GM23248 (cell line): ENCODE results near the gene SLC15A5. TPM values are rescaled to one million over a fixed set of nuclear protein-coding genes. Genes with fewer than 3 reads are reported as not detected.

Experiments
- DNase-seq: peaks from one replicate; pipeline ENCODE4 v3.0.0-alpha.2; 2015
- H2AFZ ChIP-seq: fragments of 200-600 bp; sonication (generic); 2 replicates; pipeline ENCODE4 v1.6.1; 2016; ENCODE audit warnings: antibody characterized with exemption
- H3F3A ChIP-seq: fragments of 200-600 bp; sonication (generic); 2 replicates; pipeline ENCODE4 v1.6.1; 2016; ENCODE audit warnings: mild to moderate bottlenecking, antibody characterized with exemption, mixed run types; ENCODE audit not compliant: insufficient read depth
- H3K27ac ChIP-seq: fragments of 200-600 bp; sonication (generic); 2 replicates; pipeline ENCODE4 v1.5.1; 2016; ENCODE audit warnings: mild to moderate bottlenecking
- H3K27me3 ChIP-seq: fragments of 200-600 bp; sonication (generic); replicated peaks from 2 replicates; pipeline ENCODE4 v1.6.1; 2016; ENCODE audit warnings: mild to moderate bottlenecking; ENCODE audit not compliant: insufficient read depth
- H3K36me3 ChIP-seq: fragments of 200-600 bp; sonication (generic); 2 replicates; pipeline ENCODE4 v1.6.1; 2016; ENCODE audit warnings: low read depth, mild to moderate bottlenecking
- H3K4me1 ChIP-seq: fragments of 200-600 bp; sonication (generic); 2 replicates; pipeline ENCODE4 v1.6.1; 2016; ENCODE audit warnings: mild to moderate bottlenecking; ENCODE audit not compliant: insufficient read depth
- H3K4me2 ChIP-seq: fragments of 200-600 bp; sonication (generic); one replicate; pipeline ENCODE4 v1.6.1; 2016; ENCODE audit warnings: mild to moderate bottlenecking; ENCODE audit not compliant: unreplicated experiment
- H3K4me3 ChIP-seq: fragments of 200-600 bp; sonication (generic); 2 replicates; pipeline ENCODE4 v1.5.1; 2016; ENCODE audit warnings: mild to moderate bottlenecking
- H3K79me2 ChIP-seq: fragments of 200-600 bp; sonication (generic); 2 replicates; pipeline ENCODE4 v1.6.1; 2016; ENCODE audit warnings: mild to moderate bottlenecking; ENCODE audit not compliant: insufficient read depth
- H3K9ac ChIP-seq: fragments of 200-600 bp; sonication (generic); 2 replicates; pipeline ENCODE4 v1.6.1; 2016; ENCODE audit warnings: mild to moderate bottlenecking
- H3K9me2 ChIP-seq: fragments of 200-600 bp; sonication (generic); 2 replicates; pipeline ENCODE4 v1.6.1; 2016; ENCODE audit warnings: mixed run types, mild to moderate bottlenecking, moderate library complexity; ENCODE audit not compliant: insufficient read depth
- H3K9me3 ChIP-seq: fragments of 200-600 bp; sonication (generic); one replicate; pipeline ENCODE4 v1.6.1; 2017; ENCODE audit warnings: low read depth
- H4K20me1 ChIP-seq: fragments of 200-600 bp; sonication (generic); 2 replicates; pipeline ENCODE4 v1.6.0; 2016; ENCODE audit not compliant: insufficient read depth
- EZH2 ChIP-seq: fragments of 200-600 bp; sonication (generic); IDR thresholded peaks from 2 replicates; pipeline ENCODE4 v1.6.1; 2018; ENCODE audit warnings: antibody characterized with exemption, mild to moderate bottlenecking; ENCODE audit not compliant: insufficient read depth, poor library complexity, severe bottlenecking
- EZH2phosphoT487 ChIP-seq: fragments of 200-600 bp; sonication (generic); IDR thresholded peaks from 2 replicates; pipeline ENCODE4 v1.6.1; 2018; ENCODE audit warnings: antibody characterized with exemption, moderate library complexity, mild to moderate bottlenecking, low read depth; ENCODE audit not compliant: insufficient read depth
- WGBS, 2 experiments: methylation state at CpG; one replicate each; pipeline ENCODE4 v1.1.6; 2015 to 2017; ENCODE audit warnings: low lambda C conversion rate in 2 of 2, low coverage in 1 of 2; ENCODE audit errors: missing lambda C conversion rate in 2 of 2; 5-methylcytosine and 5-hydroxymethylcytosine counted together
- in situ Hi-C: fragments of 300-500 bp; cut with MboI; formaldehyde crosslinking; loops from 2 replicates; pipeline ENCODE4 v1.15.0; 2020
- polyA plus RNA-seq: library from polyadenylated mRNA; unstranded; fragments of >200 nt; fragmentation: Nextera tagmentation; extraction: Ambion mirVana; gene quantifications from 2 replicates; pipeline ENCODE4 v1.2.1, GENCODE V29; 2016
- total RNA-seq: library from RNA; depleted of rRNA; stranded (reverse); fragments of >200 nt; shearing (Covaris generic); gene quantifications from 2 replicates; pipeline ENCODE4 v1.2.3, GENCODE V29; 2014; rRNA removed

Gene SLC15A5
- total RNA-seq (not detected in 2 replicates), polyA plus RNA-seq (not detected in 2 replicates)

- no peaks in the 10 kb centered on the region for H3K27me3 ChIP-seq
- H3K4me3 ChIP-seq = no peak within 1 kb of the TSS
- TF ChIP-seq EZH2phosphoT487 (no peak), EZH2 (no peak)
- no peaks in the 10 kb centered on the region for H4K20me1 ChIP-seq
- DNase-seq = no peak
- in situ Hi-C loops = no loop called here
- H3F3A ChIP-seq = peaks cover 8% of the 10 kb centered on the region; the same call in 1 of the 2 replicates
- H3K9ac ChIP-seq = no peak within 1 kb of the TSS
- no peaks in the 10 kb centered on the region for H3K79me2 ChIP-seq
- peak within 1 kb of the TSS; percentile 17; the same call in 1 of the 2 replicates for H2AFZ ChIP-seq
- H3K27ac ChIP-seq = no peak within 1 kb of the TSS
- H3K4me1 ChIP-seq = peaks cover 22% of the 10 kb centered on the region
- 64 to 67% methylated on average over 5 of the region's 5 CpGs for WGBS, 2 experiments
- H3K9me2 ChIP-seq = no peaks in the 10 kb centered on the region
- H3K4me2 ChIP-seq = no peak within 1 kb of the TSS
- no peaks in the 10 kb centered on the region for H3K36me3 ChIP-seq
- H3K9me3 ChIP-seq = no peaks in the 10 kb centered on the region
Measured at GRCh38 chr12:16277585-16277984, at the start of gene SLC15A5. TSS of gene SLC15A5 (minus strand) at chr12:16277685. CDS start at chr12:16277685, 0 bp downstream.

- no peaks in the 10 kb centered on the region for H3K27me3 ChIP-seq
- H3K27ac ChIP-seq = no peak overlapping the region
- H3F3A ChIP-seq = no peaks in the 10 kb centered on the region
- H3K9me3 ChIP-seq = no peaks in the 10 kb centered on the region
- in situ Hi-C loops = no loop called here
- no peaks in the 10 kb centered on the region for H3K36me3 ChIP-seq
- H3K4me3 ChIP-seq = no peak overlapping the region
- H3K79me2 ChIP-seq = no peaks in the 10 kb centered on the region
- peaks cover 18% of the 10 kb centered on the region for H3K4me1 ChIP-seq
- DNase-seq = peak; percentile 9
- whole genome bisulfite sequencing, 2 experiments = 46 to 54% methylated on average over 3 of the region's 3 CpGs
- TF ChIP-seq EZH2phosphoT487 (no peak), EZH2 (no peak)
- H3K9ac ChIP-seq = no peak overlapping the region
- no peak overlapping the region for H2AFZ ChIP-seq
- no peaks in the 10 kb centered on the region for H4K20me1 ChIP-seq
- H3K9me2 ChIP-seq = no peaks in the 10 kb centered on the region
- no peak overlapping the region for H3K4me2 ChIP-seq
Measured at GRCh38 chr12:16325426-16325825, 47.9 kb upstream of the SLC15A5 start.

DNA sequence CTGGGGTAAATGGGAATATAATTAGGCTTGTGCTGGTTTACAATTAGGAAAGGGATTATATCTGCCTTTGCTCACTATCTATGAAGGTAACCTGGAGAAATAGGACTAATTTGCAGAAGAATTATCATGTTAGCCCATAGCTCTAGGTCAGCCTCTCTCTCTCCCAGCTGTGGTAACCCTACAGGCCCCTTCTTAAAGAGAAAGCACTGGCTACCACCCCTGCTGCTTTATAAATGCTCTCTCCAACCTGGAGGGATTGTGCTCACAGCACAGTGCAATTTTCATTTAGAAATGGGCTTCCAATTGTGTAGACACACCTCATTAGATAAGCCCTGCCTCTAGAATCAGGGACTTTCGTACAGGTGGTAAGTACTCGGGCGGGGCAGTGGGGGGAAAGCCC, 47.3 kb upstream of the SLC15A5 start:
- in situ Hi-C loops = no loop called here
- no peaks in the 10 kb centered on the region for H4K20me1 ChIP-seq

DNA sequence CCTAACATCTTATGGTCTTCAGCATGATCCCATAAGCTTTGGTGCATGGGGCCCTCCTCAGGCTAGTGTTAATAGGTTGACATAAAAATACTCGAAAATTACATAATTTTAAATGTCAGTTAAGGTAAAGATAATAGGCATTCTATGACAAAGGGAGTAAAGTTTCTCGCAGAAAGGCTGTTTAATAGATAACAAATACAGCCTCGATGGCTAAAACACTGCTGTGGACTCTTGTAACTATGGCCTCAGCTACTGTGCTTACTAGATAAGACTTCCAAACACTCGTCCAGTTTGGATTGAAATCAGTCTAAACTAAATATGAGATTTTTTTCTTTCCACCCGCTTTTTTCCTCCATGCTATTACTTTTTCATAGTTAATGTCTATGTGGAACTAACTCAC, 46.8 kb upstream of the SLC15A5 start:
- in situ Hi-C loops = no loop called here
- peaks cover 18% of the 10 kb centered on the region for H3K4me1 ChIP-seq
- 73% methylated on average over 5 of the region's 5 CpGs for WGBS, 2 experiments
- no peaks in the 10 kb centered on the region for H3K36me3 ChIP-seq
- DNase-seq = no peak
- TF ChIP-seq EZH2phosphoT487 (no peak), EZH2 (no peak)
- H3K27ac ChIP-seq = no peak overlapping the region
- no peaks in the 10 kb centered on the region for H3K27me3 ChIP-seq
- no peaks in the 10 kb centered on the region for H3K9me2 ChIP-seq
- H3K9me3 ChIP-seq = no peaks in the 10 kb centered on the region
- H3K9ac ChIP-seq = no peak overlapping the region
- H3F3A ChIP-seq = no peaks in the 10 kb centered on the region
- no peak overlapping the region for H3K4me2 ChIP-seq
- no peaks in the 10 kb centered on the region for H4K20me1 ChIP-seq
- no peak overlapping the region for H3K4me3 ChIP-seq
- H3K79me2 ChIP-seq = no peaks in the 10 kb centered on the region
- H2AFZ ChIP-seq = no peak overlapping the region

More for the DNA sequence above, 47.3 kb upstream of the SLC15A5 start:
- H3K27ac ChIP-seq = no peak overlapping the region
- no peak overlapping the region for H3K4me3 ChIP-seq
- DNase-seq = no peak
- no peak overlapping the region for H3K9ac ChIP-seq
- no peaks in the 10 kb centered on the region for H3K9me3 ChIP-seq
- TF ChIP-seq EZH2 = no peak
- no peak for TF ChIP-seq EZH2phosphoT487
- H3K79me2 ChIP-seq = no peaks in the 10 kb centered on the region
- no peaks in the 10 kb centered on the region for H3K9me2 ChIP-seq
- 91% methylated on average over 3 of the region's 3 CpGs for WGBS, 2 experiments
- H2AFZ ChIP-seq = no peak overlapping the region
- no peaks in the 10 kb centered on the region for H3K36me3 ChIP-seq
- H3K4me1 ChIP-seq = peaks cover 18% of the 10 kb centered on the region
- no peaks in the 10 kb centered on the region for H3K27me3 ChIP-seq
- H3F3A ChIP-seq = no peaks in the 10 kb centered on the region
- H3K4me2 ChIP-seq = no peak overlapping the region

- Histone ChIP-seq H3K4me3 (no peak overlapping the region), H3K9me2 (no peaks in the 10 kb centered on the region), H3K4me2 (no peak overlapping the region), H3F3A (no peaks in the 10 kb centered on the region), H2AFZ (no peak overlapping the region), H3K36me3 (no peaks in the 10 kb centered on the region), H3K4me1 (peaks cover 18% of the 10 kb centered on the region), H3K27ac (no peak overlapping the region), H3K27me3 (no peaks in the 10 kb centered on the region), H3K9me3 (no peaks in the 10 kb centered on the region), H3K9ac (no peak overlapping the region), H4K20me1 (no peaks in the 10 kb centered on the region), H3K79me2 (no peaks in the 10 kb centered on the region)
- 69 to 87% methylated on average over 2 of the region's 2 CpGs for WGBS, 2 experiments
- TF ChIP-seq EZH2 = no peak
- no peak for TF ChIP-seq EZH2phosphoT487
- DNase-seq = no peak
- in situ Hi-C loops = no loop called here
Measured at GRCh38 chr12:16323638-16324037, 46.2 kb upstream of the SLC15A5 start.
